Glutamatergic neuron (in vitro differentiated cells): ENCODE results near the gene FPR2. TPM values are rescaled to one million over a fixed set of nuclear protein-coding genes. Genes with fewer than 3 reads are reported as not detected.

Experiments
- DNase-seq: peaks from one replicate; pipeline ENCODE4 v3.0.0; 2022
- H3K27ac Mint-ChIP-seq: one replicate; pipeline ENCODE4 v1.8.0; 2020; ENCODE audit warnings: mild to moderate bottlenecking, mixed read lengths, inconsistent platforms; ENCODE audit not compliant: unreplicated experiment
- H3K27me3 Mint-ChIP-seq: one replicate; pipeline ENCODE4 v1.8.0; 2020; ENCODE audit warnings: mild to moderate bottlenecking, moderate library complexity, mixed read lengths, inconsistent platforms; ENCODE audit not compliant: unreplicated experiment
- H3K36me3 Mint-ChIP-seq: one replicate; pipeline ENCODE4 v1.8.0; 2020; ENCODE audit warnings: mild to moderate bottlenecking, mixed read lengths, inconsistent platforms; ENCODE audit not compliant: unreplicated experiment
- H3K4me1 Mint-ChIP-seq: one replicate; pipeline ENCODE4 v1.8.0; 2020; ENCODE audit warnings: mild to moderate bottlenecking, low read depth, mixed read lengths, inconsistent platforms; ENCODE audit not compliant: unreplicated experiment
- H3K4me3 Mint-ChIP-seq: one replicate; pipeline ENCODE4 v1.8.0; 2020; ENCODE audit warnings: mild to moderate bottlenecking, mixed read lengths, inconsistent platforms; ENCODE audit not compliant: unreplicated experiment
- H3K9me3 Mint-ChIP-seq: one replicate; pipeline ENCODE4 v1.8.0; 2020; ENCODE audit warnings: mild to moderate bottlenecking, moderate library complexity, mixed read lengths, inconsistent platforms; ENCODE audit not compliant: unreplicated experiment
- CTCF ChIP-seq: fragments of 200-600 bp; sonication (generic); IDR thresholded peaks from one replicate; pipeline ENCODE4 v1.5.0; 2021; ENCODE audit not compliant: partially characterized antibody, unreplicated experiment
- total RNA-seq: library from RNA; stranded (reverse); fragmentation: NEBNext Ultra II Directional; extraction: Animal tissue kit (Norgen Biotek cat#: 25700); gene quantifications from one replicate; pipeline ENCODE4 v1.2.1, GENCODE V29; 2021; ENCODE audit not compliant: unreplicated experiment

Gene FPR2
- total RNA-seq, 1 donor from 2014 or later: not detected

- Mint-ChIP-seq H3K4me1 (no peaks in the 10 kb centered on the region), H3K4me3 (no peak overlapping the region), H3K9me3 (no peaks in the 10 kb centered on the region), H3K27me3 (peaks cover 5% of the 10 kb centered on the region), H3K27ac (no peak overlapping the region), H3K36me3 (no peaks in the 10 kb centered on the region)
- DNase-seq: no peak
- TF ChIP-seq CTCF: no peak
Observed at GRCh38 chr19:51755571-51755970, 5.4 kb upstream of the FPR2 start.

- H3K4me3 Mint-ChIP-seq: no peak overlapping the region
- no peaks in the 10 kb centered on the region for H3K9me3 Mint-ChIP-seq
- no peaks in the 10 kb centered on the region for H3K36me3 Mint-ChIP-seq
- no peak for DNase-seq
- H3K4me1 Mint-ChIP-seq: no peaks in the 10 kb centered on the region
- TF ChIP-seq CTCF: no peak
- H3K27ac Mint-ChIP-seq: no peak overlapping the region
- peaks cover 3% of the 10 kb centered on the region for H3K27me3 Mint-ChIP-seq
Observed at GRCh38 chr19:51761696-51762095, 716 bp downstream of the FPR2 start.

DNA sequence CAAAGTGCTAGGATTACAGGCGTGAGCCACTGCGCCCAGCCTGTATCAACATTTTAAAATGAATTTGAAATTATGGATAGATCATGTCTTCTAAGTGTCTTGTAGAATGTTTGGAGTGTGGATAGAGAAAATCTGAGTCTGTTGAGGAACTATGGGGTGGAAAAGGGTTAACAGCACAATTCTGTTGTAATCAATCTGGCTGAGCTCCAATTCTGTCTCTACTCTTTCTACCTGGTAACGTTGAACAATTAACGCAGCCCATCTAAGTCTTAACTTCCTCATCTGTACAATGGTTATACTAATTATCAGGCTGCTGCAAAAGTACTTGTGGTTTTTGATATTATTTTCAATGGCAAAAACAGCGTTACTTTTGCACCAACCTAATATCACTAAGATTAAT lies 4.1 kb downstream of the FPR2 start:
- no peaks in the 10 kb centered on the region for H3K36me3 Mint-ChIP-seq
- H3K4me3 Mint-ChIP-seq: no peak overlapping the region
- no peaks in the 10 kb centered on the region for H3K9me3 Mint-ChIP-seq
- TF ChIP-seq CTCF: no peak
- DNase-seq: no peak
- H3K4me1 Mint-ChIP-seq: no peaks in the 10 kb centered on the region
- no peak overlapping the region for H3K27ac Mint-ChIP-seq
- peaks cover 3% of the 10 kb centered on the region for H3K27me3 Mint-ChIP-seq

DNA sequence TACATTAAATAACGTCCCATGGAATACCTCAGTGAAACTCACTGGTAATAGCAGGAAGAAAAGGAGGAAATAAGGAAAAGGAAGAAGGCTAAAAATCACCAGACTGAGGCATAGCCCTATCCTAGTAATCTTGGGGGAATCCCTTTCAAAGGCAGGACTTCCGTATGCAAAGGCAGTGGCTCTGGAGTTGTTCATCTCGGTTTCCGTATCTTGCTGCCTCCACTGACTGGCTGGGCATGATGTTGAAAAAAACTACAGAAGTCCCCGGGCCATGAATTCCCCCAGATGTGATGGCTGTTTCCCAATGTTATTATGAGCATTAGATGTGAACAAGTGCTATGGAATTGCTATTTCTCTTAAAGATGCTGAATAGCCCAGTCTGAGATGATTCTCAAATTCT lies 5.5 kb downstream of the FPR2 start:
- Mint-ChIP-seq H3K4me3 (no peak overlapping the region), H3K27ac (no peak overlapping the region), H3K4me1 (no peaks in the 10 kb centered on the region), H3K9me3 (no peaks in the 10 kb centered on the region), H3K36me3 (no peaks in the 10 kb centered on the region), H3K27me3 (peaks cover 3% of the 10 kb centered on the region)
- no peak for TF ChIP-seq CTCF
- no peak for DNase-seq

DNA sequence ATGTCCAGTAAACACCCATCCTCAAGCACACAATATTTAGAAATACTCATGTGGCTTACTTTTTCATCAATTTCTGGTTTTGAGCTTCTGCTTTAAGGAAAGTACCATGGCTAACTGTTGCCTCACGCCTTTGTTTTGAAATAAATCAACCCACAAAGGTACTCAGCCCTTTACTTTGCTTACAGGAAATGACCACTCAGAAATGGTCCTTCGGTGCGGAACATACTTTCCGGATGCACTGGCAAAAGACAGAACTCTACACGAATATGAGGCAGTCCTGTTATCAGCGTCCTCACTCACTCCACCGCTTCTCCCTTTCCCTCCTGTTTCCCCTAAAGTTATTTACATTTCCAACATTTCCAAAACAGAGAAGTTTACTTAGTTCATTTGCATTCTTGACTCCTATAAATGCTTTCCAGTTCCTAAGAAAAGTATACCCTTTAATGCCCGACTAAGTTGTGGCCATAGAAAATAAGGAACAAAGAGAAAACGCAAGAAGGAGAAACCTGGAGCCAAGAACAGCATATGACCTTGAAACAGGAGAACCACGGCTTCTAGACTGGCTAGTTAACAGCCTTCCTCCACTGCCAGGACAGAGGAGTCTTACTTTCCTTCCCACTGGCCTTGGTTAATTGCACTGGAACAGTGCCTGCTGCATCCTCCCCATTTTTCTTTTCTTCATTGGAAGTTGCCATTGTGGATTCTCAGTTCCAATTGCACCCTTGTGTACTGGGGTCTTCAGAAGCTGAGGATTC lies 10.6 kb downstream of the FPR2 start:
- no peak for TF ChIP-seq CTCF
- Mint-ChIP-seq H3K27ac (no peak overlapping the region), H3K4me1 (no peaks in the 10 kb centered on the region), H3K36me3 (no peaks in the 10 kb centered on the region), H3K9me3 (no peaks in the 10 kb centered on the region), H3K4me3 (no peak overlapping the region), H3K27me3 (no peaks in the 10 kb centered on the region)
- no peak for DNase-seq
